Measurements from ENCODE around the gene PIK3R1. TPM values are rescaled to one million over a fixed set of nuclear protein-coding genes. Genes with fewer than 3 reads are reported as not detected.
A peak's percentile ranks its signal among the peaks of the same experiment; 100 is the strongest.

The PIK3R1 gene
- total RNA-seq, 2 donors from 2014 or later = 29.8 to 30.2 TPM

DNA sequence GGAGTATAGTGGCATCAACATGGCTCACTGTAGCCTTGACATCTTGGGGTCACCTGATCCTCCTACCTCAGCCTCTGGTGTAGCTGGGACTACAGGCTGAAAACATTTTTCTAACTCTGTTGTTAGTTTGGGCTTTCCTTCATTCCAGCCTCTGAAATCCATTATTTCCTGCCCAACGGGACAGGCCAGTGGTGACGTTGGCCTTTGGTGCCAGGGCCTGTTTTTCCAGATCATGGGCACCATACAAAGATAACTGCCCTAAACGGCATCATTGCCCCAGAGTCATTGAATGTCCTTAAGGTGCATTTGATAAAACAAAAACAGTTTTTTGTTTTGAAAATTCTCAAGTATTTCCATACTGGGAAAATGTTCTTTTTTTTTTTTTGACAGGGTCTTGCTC, 32.1 kb downstream of the PIK3R1 start:
- H3K36me3 ChIP-seq (ENCODE audit: control insufficient read depth, insufficient read depth, low read length) = no peaks in the 10 kb centered on the region
- WGBS, 2 experiments (ENCODE audit: insufficient coverage in 1 of 2, insufficient read length in 1 of 2) = 87 to 98% methylated on average over 3 of the region's 3 CpGs
- no peak overlapping the region for H3K9ac ChIP-seq (ENCODE audit: extremely low read depth, low read length, poor library complexity, severe bottlenecking)
- H3K4me3 ChIP-seq (ENCODE audit: low read length) = no peak overlapping the region
- no peaks in the 10 kb centered on the region for H3K27me3 ChIP-seq (ENCODE audit: control insufficient read depth, insufficient read depth, low read length, poor library complexity, severe bottlenecking)
- TF ChIP-seq CTCF (conservative IDR thresholded peaks at IDR 0.05) = no peak
- no peak for DNase-seq
- Mint-ChIP-seq H3K27me3 (ENCODE audit: insufficient read depth) (no peaks in the 10 kb centered on the region), H3K4me1 (peaks cover 44% of the 10 kb centered on the region), H3K9me3 (no peaks in the 10 kb centered on the region), H3K4me3 (no peak overlapping the region), H3K27ac (no peak overlapping the region), H3K36me3 (ENCODE audit: low read depth) (peaks cover 7% of the 10 kb centered on the region)
- peaks cover 19% of the 10 kb centered on the region for H3K4me1 ChIP-seq (ENCODE audit: control insufficient read depth, insufficient read depth, low read length)
- H3K9me3 ChIP-seq (ENCODE audit: control insufficient read depth, low read length) = no peaks in the 10 kb centered on the region
- no peak overlapping the region for H3K27ac ChIP-seq (ENCODE audit: low read depth, low read length)

GRCh38 chr5:68248896-68249295, 33.3 kb downstream of the PIK3R1 start:
- TF ChIP-seq CTCF (conservative IDR thresholded peaks at IDR 0.05) = no peak
- Mint-ChIP-seq H3K9me3 (no peaks in the 10 kb centered on the region), H3K4me1 (peaks cover 44% of the 10 kb centered on the region), H3K4me3 (no peak overlapping the region), H3K27me3 (ENCODE audit: insufficient read depth) (no peaks in the 10 kb centered on the region), H3K27ac (no peak overlapping the region), H3K36me3 (ENCODE audit: low read depth) (peaks cover 3% of the 10 kb centered on the region)
- H3K9me3 ChIP-seq (ENCODE audit: control insufficient read depth, low read length) = no peaks in the 10 kb centered on the region
- no peaks in the 10 kb centered on the region for H3K27me3 ChIP-seq (ENCODE audit: control insufficient read depth, insufficient read depth, low read length, poor library complexity, severe bottlenecking)
- H3K4me3 ChIP-seq (ENCODE audit: low read length) = no peak overlapping the region
- no peak overlapping the region for H3K27ac ChIP-seq (ENCODE audit: low read depth, low read length)
- no peak overlapping the region for H3K9ac ChIP-seq (ENCODE audit: extremely low read depth, low read length, poor library complexity, severe bottlenecking)
- no peak for DNase-seq
- H3K36me3 ChIP-seq (ENCODE audit: control insufficient read depth, insufficient read depth, low read length) = no peaks in the 10 kb centered on the region
- H3K4me1 ChIP-seq (ENCODE audit: control insufficient read depth, insufficient read depth, low read length) = peaks cover 19% of the 10 kb centered on the region
- WGBS, 2 experiments (ENCODE audit: insufficient coverage in 1 of 2, insufficient read length in 1 of 2) = 84% methylated on average over 2 of the region's 2 CpGs; no CpG with 5 or more reads in 1 of the 2 experiments

DNA sequence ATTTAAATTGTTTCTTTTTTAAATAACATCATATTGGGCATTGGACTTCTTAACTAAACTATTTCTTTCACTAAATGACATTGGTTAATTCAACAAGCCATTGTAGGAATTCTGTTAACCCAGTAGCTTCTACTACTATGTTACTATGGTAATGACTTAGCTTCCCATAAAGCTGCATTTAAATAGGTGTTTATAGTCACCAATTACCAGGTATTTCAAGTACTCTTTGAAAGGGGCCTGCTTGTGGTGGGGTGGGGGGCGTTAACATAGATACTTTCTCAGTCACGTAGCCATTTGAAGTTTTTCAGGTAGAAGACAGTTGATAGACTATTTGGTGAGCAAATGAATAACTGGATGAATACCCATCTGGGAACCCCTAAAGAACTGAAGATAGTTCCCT, 34.0 kb downstream of the PIK3R1 start:
- no peak overlapping the region for H3K9ac ChIP-seq (ENCODE audit: extremely low read depth, low read length, poor library complexity, severe bottlenecking)
- no peaks in the 10 kb centered on the region for H3K9me3 Mint-ChIP-seq
- no peaks in the 10 kb centered on the region for H3K27me3 Mint-ChIP-seq (ENCODE audit: insufficient read depth)
- no peaks in the 10 kb centered on the region for H3K36me3 ChIP-seq (ENCODE audit: control insufficient read depth, insufficient read depth, low read length)
- H3K4me1 ChIP-seq (ENCODE audit: control insufficient read depth, insufficient read depth, low read length) = peaks cover 19% of the 10 kb centered on the region
- no peak overlapping the region for H3K4me3 Mint-ChIP-seq
- 66% methylated on average over 2 of the region's 2 CpGs; no CpG with 5 or more reads in 1 of the 2 experiments for WGBS, 2 experiments (ENCODE audit: insufficient coverage in 1 of 2, insufficient read length in 1 of 2)
- TF ChIP-seq CTCF (conservative IDR thresholded peaks at IDR 0.05) = no peak
- no peaks in the 10 kb centered on the region for H3K9me3 ChIP-seq (ENCODE audit: control insufficient read depth, low read length)
- H3K27me3 ChIP-seq (ENCODE audit: control insufficient read depth, insufficient read depth, low read length, poor library complexity, severe bottlenecking) = no peaks in the 10 kb centered on the region
- H3K4me3 ChIP-seq (ENCODE audit: low read length) = no peak overlapping the region
- H3K27ac ChIP-seq (ENCODE audit: low read depth, low read length) = no peak overlapping the region
- H3K36me3 Mint-ChIP-seq (ENCODE audit: low read depth) = peaks cover 3% of the 10 kb centered on the region
- peaks cover 43% of the 10 kb centered on the region for H3K4me1 Mint-ChIP-seq
- H3K27ac Mint-ChIP-seq = no peak overlapping the region
- DNase-seq = peak; percentile 63
